PC-3 (cell line): ENCODE measurements around the gene PIM3.

Experiments used
- CTCF ChIP-seq: fragments of 300-600 bp; sonication (generic); conservative IDR thresholded peaks from 2 replicates; pipeline ENCODE4 v1.5.1; 2017; ENCODE audit warnings: antibody characterized with exemption, low read depth, mild to moderate bottlenecking, low read length
- EZH2 ChIP-seq: fragments of 300-600 bp; sonication (generic); IDR thresholded peaks from one replicate; pipeline ENCODE4 v1.6.1; 2017; ENCODE audit warnings: antibody characterized with exemption, mild to moderate bottlenecking, low read length; ENCODE audit not compliant: unreplicated experiment

DNA sequence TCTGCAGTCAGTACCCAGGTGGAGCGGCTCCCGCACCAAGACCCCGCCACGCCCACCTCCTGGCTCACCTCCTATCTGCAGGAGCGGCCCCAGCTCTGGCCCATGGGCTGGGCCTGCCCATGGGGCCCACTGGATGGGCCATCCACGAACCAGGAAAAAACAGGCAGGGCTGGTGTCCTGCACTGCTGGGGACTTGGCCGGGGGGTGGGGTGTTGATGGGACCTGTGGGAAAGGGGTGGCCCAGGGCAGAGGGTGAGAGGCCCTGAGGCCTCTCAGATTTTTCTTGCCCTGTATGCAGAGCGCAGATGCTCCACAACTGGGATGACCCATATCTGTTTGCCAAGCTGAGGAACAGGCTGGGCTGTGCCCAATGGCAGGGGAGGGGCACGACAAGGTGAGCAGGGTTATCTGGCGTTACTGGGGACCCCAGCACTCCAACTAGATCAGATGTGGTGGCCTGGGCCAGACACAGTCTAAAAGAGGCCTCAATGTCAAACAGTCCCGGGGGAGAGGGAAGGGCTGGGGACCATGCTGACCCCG is 2.7 kb upstream of the PIM3 start:
- TF ChIP-seq CTCF (no peak), EZH2 (no peak)
